Neural progenitor cell (in vitro differentiated cells): Measurements from ENCODE around the gene CXorf38.

ENCODE experiments used
- CTCF ChIP-seq: fragments of 200-600 bp; sonication (generic); IDR thresholded peaks from 2 replicates; pipeline ENCODE4 v1.5.1; 2017; ENCODE audit warnings: antibody characterized with exemption, mild to moderate bottlenecking
- EZH2 ChIP-seq: fragments of 200-600 bp; sonication (generic); IDR thresholded peaks from 2 replicates; pipeline ENCODE4 v1.6.1; 2017; ENCODE audit warnings: antibody characterized with exemption, mild to moderate bottlenecking, moderate library complexity
- EZH2phosphoT487 ChIP-seq: fragments of 200-600 bp; sonication (generic); IDR thresholded peaks from 2 replicates; pipeline ENCODE4 v1.6.1; 2017; ENCODE audit warnings: antibody characterized with exemption

DNA sequence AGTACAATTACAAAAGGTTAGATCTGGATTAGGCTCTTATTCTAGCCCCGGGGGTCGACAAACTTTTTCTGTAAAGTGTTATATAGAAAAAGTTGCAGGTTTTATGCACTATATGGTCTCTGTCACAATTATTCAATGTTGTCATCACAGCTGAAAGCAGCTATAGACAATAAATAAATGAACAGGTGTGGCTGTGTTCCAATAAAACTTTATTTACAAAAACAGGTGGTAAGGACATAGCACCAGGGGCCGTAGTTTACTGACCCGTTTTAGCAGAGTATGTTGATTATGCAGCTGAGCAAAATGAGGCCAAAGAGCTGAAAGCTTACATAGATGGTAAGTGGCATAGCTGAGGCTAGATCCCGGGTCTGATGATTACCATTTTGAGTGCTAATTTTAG lies 13.0 kb upstream of the CXorf38 start:
- TF ChIP-seq EZH2 = no peak
- no peak for TF ChIP-seq CTCF
- TF ChIP-seq EZH2phosphoT487 = no peak
